NCI-H146 treated with DMSO at 0.1 percent for 48 hours (cell line): ENCODE data around the gene PRTG.
"Not testable (repeated sequence)": the region's sequence is repeated elsewhere in the genome, so short reads cannot be mapped to it uniquely, and the experiment has no call there.

Experiments used
- DNase-seq: peaks from one replicate; lab custom pipeline; 2025; ENCODE audit not compliant: unreplicated experiment; lab: John Stamatoyannopoulos, UW

The PRTG gene

DNA sequence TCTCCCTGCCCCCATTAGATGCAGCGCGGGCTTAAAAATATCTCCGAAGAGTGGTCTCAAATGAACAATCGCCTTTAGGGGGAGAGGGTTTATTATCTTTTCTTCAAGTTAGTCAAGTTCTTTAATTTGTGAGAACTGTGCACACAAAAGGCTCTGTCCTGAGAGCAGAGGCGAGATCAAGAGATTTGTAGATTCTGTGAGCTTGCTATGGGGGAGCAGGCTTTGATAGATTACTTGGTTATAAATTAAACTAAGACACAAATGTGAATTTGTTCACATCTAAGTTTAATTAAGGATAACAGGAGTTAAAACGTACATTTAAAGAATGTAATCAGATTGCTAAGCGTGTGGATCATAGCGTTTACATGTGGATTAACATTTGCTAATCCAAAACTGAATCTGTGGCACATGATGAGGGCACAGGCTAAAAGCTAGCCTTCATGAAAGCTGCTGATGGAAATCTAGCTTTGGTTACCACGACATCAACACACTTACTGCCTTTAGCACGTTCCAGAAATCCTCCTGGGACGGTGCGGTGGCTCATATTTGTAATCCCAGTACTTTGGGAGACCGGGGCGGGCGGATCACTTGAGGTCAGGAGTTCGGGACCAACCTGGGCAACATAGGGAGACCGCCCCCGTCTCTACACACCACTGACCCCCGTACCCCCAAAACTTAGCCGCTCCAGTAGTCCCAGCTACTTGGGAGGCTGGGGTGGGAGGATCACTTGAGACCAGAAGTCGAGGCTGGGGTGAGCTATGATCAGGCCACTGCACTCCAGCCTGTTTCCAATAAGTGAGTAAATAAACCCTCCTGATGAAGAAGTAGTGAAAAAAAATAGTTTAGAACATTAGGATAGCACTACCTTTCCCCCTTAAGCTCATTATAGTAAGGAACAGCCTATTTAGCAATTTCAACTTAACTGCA is 1.0 kb upstream of the PRTG start:
- no peak for DNase-seq

DNA sequence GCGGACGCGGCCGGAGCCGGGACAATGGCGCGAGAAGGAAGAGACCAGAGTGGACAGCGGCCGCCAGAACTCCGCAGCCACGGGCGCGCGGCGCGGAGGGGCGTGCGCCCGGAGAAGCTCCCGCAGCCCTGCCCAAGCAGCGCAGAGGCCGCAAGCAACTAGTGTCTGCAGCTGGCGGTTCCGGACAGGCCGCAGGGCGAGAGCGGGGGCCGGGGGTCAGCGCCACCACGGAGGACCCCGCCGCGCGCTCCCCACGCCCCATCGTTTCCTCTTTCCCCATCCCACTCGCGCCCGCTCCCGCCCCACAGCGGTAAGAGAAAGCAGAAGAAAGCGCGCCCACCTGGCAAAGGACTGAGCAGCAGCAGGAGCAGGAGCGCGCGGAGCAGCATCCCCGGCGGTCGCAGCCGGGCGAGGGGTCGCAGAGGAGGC is 440 bp downstream of the PRTG start:
- DNase-seq: no peak

DNA sequence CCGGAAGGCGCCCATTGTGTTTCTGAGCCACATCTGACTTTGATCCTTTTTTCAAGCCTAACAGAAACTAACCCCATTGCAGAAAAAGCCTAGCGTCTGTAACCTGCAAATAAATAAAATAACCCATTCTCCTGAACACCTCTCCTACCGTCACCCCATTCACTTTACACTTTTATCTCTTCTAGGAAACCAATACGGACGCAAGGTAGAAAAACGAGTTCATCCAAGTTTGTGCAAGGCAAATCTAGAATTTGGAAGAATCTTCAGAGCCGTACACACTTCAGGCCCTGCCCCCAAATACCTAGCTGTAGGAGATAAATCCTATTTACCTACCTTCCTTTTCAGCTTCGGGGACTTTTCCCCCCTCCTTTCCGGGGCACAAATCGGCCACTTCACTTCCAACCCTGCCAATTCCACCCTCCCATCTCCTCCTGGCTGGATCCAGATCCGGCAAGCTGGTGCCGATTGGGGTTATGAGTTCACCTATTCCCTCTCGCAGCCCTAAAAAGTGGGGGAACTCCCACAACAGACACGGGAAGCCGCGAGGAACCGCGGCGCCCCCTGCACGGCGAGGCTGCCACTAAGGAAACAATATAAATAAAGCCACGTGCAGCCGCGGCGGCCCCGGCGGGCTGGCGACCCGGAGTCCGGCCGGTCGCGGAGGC is 987 bp downstream of the PRTG start:
- no peak for DNase-seq

DNA sequence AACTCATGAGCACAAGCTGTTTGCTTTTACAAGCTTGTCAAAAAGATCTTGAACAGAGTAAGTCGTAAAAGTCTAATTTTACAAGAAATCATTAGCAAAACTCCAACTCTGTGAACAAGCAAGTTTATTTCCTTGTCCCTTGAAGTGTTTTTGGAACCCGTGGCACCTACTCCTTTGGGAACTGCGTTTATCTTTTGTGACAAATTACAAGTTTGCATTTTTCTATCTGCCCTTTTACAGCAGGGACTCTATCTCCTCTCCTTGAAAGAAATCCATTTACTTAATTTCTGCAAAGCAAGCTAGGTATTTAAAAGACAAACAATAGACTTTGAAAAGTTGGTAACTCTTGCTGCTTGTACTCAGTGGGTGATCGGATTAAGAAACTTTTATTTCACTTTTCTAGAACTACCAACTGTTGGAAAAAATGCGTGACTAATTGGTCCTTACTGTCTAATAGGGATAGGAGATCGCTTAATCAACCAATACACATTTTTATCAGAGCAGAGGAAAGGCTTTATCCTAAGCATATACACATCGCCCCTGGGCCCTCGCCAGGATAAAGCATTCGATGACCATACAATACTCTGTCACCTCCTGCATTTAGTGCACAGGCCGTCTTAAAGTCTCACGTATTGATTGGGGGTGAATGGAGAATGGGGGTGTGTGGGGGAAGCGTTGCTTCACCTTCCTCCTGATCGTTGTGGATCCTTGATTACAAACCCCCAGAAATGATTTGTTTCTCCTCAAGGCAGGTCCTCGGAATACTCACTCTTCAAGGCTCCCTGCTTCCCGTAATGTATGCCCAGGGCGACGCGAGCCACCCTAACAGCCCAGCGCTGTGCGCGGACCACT is 1.7 kb downstream of the PRTG start:
- DNase-seq: no peak

DNA sequence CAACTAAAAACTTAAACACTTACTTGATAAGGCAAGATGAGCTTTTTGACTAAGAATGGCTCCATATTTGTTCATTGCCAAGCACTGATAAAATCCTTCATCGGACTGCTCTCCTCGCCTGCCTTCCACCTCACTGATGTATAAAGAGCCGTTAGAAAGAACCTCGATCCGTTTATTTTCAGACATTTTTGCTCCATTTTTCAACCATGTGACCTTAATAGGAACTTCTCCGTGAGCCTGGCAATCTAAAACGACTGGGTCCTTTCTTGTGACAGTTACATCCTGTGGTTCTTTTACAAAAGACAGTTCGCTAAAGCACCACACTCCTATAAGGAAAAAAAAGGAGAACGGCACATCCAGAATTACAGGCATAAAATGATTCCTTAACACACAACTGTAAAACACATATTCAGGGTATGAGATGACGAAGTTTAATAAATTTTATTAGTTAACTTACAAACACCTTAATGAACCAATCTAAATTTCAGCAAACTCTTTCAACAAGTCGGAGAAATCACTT is 2.5 kb downstream of the PRTG start:
- DNase-seq: no peak

DNA sequence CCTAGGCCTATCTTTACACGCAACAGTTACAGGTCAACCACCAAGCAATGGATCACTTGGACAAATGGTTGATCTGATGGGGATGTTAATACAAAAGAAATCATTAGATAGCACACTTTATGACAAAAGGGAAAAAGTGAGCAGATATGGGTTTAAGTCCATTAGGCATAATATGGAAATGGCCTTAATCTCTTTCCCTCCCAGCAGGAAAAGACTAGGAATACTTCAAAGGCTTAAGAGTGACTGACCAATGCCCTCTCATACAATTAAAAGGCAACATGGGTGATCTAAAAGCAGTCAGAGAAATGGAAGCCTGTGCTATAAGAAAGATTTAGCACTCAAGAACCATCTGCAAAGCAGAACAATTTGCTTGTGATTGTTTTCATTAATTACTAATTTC is 3.3 kb downstream of the PRTG start:
- no peak for DNase-seq

DNA sequence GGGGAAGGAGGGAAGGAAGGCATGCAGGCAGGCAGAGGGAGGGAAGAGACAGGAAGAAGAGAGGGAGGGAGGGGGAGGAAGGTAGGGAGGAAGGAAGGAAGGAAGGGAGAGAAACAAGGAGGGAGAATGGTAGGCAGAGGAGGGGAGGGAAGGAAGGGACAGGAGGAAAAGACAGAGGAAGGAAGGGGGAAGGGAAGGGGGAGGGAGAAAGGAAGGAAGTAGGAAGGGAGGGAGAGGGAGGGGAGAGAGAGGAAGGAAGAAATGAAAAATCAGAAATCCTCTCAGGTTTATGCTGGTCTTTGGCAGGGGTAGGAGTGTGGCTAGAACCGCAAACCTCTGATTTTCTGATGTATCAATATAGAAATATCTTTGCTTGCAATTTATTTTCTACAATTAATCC is 4.2 kb downstream of the PRTG start:
- DNase-seq: no peak

DNA sequence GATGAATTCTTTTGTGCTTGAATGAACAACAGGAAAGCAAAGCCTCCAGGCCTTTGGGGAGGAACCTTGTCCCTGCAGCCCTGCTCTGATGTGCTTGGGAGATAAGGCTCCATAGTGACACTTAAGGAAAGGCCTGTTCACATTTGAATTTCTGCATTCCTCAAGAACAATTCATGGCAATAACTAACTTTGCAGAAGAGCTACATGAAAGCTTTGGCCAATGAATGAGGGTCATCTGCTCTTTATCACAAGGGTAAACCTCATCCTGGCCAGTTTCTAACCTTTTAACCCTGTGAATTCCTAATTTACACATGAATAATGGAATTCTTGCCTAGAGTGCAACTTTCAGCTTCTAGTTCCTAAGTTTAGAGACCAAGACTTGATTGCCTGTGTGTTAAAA is 5.6 kb downstream of the PRTG start:
- no peak for DNase-seq

DNA sequence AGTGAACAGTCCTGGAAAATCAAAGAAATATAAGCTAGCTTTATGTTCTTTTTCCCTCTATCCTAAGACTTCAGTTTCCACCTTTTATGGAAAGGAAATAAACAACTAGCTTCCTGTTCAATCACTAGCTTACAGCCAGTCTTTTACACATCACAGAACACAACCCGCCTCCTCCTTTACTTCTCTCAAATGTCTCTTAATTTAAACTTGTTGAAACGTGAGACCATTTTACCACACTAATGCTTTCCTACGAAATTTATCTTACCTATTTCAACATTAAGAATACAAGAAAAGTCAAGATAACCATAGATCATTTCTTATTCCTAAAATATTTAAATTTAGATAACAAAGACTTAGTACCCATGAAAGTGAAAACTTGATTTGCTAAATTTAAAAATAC is 6.2 kb downstream of the PRTG start:
- no peak for DNase-seq

DNA sequence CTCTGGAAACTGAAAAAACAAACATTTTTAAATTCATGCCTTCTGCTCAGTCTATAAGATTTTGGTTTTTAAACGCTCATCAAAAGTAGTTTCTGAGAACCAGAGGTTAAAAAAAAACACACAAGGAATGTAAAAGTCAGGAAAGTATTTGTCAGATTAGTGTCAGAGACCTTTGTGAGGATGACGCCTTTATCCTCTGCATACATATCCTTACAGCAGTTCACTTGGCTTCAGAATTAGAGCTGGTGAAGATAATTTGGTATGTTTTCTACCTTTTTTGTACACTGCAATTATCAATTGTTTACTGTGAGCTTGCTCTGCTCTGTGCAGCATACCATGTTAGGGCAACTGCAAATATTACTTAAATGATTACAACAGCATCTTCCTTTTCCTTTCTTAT is 8.3 kb downstream of the PRTG start:
- DNase-seq: no peak

DNA sequence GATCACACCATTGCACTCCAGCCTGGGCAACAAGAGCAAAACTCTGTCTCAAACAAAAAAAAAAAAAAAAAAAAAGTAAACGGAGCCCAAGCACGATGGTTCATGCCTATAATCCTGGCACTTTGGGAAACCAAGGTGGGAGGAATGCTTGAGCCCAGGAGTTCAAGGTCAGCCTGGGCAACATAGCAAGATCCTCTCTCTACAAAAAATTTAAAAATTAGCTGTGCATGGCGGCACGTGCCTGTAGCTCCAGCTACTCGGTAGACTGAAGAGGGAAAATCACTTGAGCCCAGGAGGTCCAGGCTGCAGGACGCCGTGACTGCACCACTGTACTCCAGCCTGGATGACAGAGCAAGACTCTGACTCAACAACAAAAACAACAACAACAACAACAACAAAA is 9.5 kb downstream of the PRTG start:
- DNase-seq: not testable (repeated sequence)

DNA sequence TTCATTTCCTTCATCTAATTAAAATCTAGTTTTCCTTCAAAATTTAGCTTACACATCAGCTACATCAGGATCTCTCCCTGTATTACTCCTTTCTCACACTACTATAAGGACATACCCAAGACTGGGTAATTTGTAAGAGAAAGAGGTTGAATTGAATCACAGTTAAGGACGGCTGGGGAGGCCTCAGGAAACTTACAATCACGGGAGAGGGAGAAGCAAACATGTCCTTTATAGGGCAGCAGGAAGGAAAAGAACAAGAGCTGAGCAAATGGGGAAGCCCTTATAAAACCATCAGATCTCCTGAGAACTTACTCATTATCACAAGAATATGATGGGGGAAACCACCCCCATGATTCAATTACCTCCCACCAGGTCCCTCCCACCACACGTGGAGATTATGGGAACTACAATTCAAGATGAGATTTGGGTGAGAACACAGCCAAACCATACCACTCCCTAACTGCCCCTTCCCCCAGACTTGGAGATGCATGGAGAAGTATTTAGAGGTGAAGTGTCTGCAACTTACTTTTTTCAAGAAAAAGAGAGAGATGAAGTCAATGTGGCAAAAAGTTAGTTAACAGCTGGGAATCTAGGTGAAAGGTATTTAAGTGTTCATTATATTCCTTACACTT is 21.3 kb downstream of the PRTG start:
- DNase-seq: no peak

DNA sequence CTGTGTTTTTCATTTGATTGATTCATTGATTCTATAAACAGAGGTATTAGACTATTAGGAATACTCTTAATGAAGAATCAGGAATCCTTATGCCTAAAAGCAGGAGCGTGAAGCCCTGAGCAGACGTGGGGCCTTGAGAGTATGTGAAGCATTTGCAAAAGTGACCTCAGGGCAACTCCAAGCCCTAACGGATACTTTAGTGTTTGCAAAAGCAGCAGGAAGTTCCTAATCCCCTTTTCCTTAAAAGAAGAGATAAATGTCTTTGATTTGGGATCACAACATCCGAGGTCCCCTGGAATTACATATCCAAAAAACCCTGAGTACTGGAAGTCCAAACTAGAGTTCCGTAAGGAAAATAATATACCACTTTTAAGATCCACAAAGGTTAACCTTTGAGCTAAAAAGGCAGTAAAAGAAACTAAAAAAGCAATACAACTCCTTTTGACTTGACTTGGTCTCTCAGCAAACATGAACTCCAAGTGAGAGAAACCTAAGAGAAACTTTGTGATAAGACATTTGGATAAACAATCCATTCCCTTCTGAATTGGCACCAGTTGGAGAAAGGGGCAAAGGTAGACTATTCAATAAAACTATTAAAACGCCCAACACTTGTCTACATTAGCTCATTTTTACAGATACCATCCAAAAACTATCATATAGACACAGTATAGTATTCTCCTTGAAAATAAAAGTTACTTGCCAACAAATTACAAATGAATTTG is 27.4 kb downstream of the PRTG start:
- DNase-seq: no peak

DNA sequence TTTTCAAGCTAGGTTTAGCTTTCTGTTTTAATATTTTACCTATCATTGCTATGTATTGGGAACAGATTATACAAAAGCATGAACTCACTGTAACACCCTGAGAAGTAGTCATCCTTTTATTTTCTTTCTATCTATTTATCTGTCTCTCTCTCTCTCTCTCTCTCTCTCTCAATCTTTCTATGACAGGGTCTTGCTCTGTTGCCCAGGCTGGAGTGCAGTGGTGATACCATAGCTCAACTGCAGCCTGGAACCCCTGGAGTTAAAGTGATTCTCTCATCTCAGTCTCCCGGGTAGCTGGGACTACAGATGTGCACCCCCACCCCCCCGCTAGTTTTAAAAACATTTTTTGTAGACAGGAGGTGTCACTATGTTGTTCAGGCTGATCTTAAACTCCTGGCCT is 28.9 kb downstream of the PRTG start:
- no peak for DNase-seq

DNA sequence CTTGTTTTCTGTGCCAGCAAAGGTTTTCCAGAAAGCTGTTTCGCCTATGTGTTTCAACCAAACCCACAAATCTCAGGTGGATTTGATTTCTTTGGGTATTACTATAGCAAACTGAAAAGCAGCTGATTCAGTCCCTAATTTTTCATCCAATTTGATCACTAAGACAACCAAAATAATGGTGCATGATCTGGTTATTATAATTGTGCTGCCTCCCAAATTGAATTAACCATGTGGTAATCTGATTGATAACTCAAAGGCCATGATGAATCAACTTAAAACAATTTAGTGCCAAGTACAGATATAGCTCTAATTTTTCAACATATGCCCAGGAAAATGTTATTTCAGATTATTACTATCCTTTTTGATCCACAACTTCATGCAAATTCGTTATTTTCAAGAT is 30.6 kb downstream of the PRTG start:
- no peak for DNase-seq

DNA sequence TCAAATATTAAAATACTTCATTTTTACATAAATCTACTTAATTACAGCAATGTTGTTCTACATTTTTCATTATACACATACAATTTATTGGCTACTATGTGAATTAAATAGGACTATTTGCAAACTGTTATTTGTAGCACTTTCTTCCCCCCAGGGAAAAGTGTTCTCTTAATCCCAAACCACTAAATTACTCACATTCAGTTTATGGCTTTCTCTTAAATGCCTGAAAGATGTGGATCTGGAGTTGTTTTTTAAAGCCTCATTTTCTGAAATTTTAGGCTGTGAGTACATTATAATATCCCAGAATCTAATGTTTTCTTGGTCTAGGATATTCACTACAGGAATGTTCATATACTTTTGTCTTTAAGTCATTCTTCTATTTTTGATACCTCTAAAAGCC is 32.7 kb downstream of the PRTG start:
- DNase-seq: no peak

DNA sequence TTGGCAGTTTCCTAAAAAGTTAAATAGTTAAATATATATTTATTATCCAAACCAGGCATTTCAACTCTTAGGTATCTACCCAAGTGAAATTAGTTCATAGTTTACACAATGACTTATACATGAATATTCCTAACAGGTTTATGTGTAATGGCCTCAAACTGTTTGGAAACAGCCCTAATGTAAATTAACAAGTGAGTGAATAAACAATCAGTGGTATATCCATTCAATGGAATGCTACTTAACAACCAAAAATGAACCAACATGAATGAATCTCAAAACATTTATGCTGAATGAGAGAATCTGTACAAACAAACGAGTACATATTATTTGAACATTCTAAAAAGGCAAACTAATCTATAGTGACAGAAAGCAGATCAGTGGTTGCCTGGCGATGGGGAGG is 33.5 kb downstream of the PRTG start:
- no peak for DNase-seq

DNA sequence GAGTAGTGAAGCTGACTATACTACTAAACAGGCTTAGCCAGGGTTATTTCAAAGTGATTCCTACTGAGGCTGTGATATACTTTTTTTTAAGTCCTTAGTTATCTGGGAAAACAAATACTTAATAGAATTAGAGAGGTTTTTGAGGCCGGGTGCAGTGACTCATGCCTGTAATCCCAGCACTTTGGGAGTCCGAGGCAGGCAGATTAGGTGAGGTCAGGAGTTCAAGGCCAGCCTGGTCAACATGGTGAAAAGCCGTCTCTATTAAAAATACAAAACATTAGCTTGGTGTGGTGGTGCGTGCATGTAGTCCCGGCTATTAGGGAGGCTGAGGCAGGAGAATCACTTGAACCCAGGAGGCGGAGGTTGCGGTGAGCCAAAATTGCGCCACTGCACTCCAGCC is 34.2 kb downstream of the PRTG start:
- no peak for DNase-seq

DNA sequence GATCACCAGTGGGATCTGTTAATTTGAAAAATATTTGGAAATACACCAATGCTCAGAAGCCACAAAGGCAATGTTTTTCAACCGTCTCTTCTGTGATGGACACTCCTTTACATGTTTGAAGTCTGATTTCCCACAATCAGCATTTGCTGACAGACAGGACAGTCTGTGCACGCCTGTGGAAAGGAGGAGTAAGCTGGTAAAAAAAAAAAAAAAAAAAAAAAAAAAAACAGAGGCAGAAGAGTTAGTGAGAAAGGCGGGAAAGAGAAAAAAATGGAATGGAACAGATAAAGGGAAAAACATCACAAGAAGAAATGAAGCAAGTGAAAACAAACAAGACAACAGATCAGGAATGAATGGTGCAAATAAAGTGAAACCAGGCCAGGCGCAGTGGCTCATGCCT is 35.0 kb downstream of the PRTG start:
- DNase-seq: no peak

DNA sequence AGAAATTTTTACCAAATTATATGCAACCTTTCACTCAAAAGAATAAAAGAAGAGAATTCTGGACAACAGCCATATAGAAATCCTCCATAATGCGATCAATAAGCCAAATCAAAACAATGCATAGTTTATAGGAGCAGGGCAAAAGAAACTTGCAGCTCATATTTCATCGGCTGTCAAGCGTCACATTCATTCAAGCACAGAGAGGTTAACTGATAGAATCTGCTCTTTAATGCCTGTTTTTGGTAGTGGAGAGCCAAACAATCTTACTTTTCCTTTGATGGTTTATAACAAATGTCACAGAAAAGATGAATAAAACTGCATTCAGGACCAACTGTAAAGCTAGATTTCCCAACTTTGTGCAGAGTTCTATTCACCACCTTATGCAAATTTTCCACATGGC is 35.4 kb downstream of the PRTG start:
- DNase-seq: no peak
